Glutamatergic neuron (in vitro differentiated cells): ENCODE data around the gene S1PR4. TPM values are rescaled to one million over a fixed set of nuclear protein-coding genes. Genes with fewer than 3 reads are reported as not detected.
"Not testable (repeated sequence)": the region's sequence is repeated elsewhere in the genome, so short reads cannot be mapped to it uniquely, and the experiment has no call there.

Source experiments
- DNase-seq: peaks from one replicate; pipeline ENCODE4 v3.0.0; 2022
- H3K27ac Mint-ChIP-seq: one replicate; pipeline ENCODE4 v1.8.0; 2020; ENCODE audit warnings: mild to moderate bottlenecking, mixed read lengths, inconsistent platforms; ENCODE audit not compliant: unreplicated experiment
- H3K27me3 Mint-ChIP-seq: one replicate; pipeline ENCODE4 v1.8.0; 2020; ENCODE audit warnings: mild to moderate bottlenecking, moderate library complexity, mixed read lengths, inconsistent platforms; ENCODE audit not compliant: unreplicated experiment
- H3K36me3 Mint-ChIP-seq: one replicate; pipeline ENCODE4 v1.8.0; 2020; ENCODE audit warnings: mild to moderate bottlenecking, mixed read lengths, inconsistent platforms; ENCODE audit not compliant: unreplicated experiment
- H3K4me1 Mint-ChIP-seq: one replicate; pipeline ENCODE4 v1.8.0; 2020; ENCODE audit warnings: mild to moderate bottlenecking, low read depth, mixed read lengths, inconsistent platforms; ENCODE audit not compliant: unreplicated experiment
- H3K4me3 Mint-ChIP-seq: one replicate; pipeline ENCODE4 v1.8.0; 2020; ENCODE audit warnings: mild to moderate bottlenecking, mixed read lengths, inconsistent platforms; ENCODE audit not compliant: unreplicated experiment
- H3K9me3 Mint-ChIP-seq: one replicate; pipeline ENCODE4 v1.8.0; 2020; ENCODE audit warnings: mild to moderate bottlenecking, moderate library complexity, mixed read lengths, inconsistent platforms; ENCODE audit not compliant: unreplicated experiment
- total RNA-seq: library from RNA; stranded (reverse); fragmentation: NEBNext Ultra II Directional; extraction: Animal tissue kit (Norgen Biotek cat#: 25700); gene quantifications from one replicate; pipeline ENCODE4 v1.2.1, GENCODE V29; 2021; ENCODE audit not compliant: unreplicated experiment
- TF ChIP-seq, protein P1 (sequence below): fragments of 200-600 bp; sonication (generic); IDR thresholded peaks from one replicate; pipeline ENCODE4 v1.5.0; 2021; ENCODE audit not compliant: partially characterized antibody, unreplicated experiment

S1PR4 gene
- total RNA-seq, 1 donor from 2014 or later: not detected

DNA sequence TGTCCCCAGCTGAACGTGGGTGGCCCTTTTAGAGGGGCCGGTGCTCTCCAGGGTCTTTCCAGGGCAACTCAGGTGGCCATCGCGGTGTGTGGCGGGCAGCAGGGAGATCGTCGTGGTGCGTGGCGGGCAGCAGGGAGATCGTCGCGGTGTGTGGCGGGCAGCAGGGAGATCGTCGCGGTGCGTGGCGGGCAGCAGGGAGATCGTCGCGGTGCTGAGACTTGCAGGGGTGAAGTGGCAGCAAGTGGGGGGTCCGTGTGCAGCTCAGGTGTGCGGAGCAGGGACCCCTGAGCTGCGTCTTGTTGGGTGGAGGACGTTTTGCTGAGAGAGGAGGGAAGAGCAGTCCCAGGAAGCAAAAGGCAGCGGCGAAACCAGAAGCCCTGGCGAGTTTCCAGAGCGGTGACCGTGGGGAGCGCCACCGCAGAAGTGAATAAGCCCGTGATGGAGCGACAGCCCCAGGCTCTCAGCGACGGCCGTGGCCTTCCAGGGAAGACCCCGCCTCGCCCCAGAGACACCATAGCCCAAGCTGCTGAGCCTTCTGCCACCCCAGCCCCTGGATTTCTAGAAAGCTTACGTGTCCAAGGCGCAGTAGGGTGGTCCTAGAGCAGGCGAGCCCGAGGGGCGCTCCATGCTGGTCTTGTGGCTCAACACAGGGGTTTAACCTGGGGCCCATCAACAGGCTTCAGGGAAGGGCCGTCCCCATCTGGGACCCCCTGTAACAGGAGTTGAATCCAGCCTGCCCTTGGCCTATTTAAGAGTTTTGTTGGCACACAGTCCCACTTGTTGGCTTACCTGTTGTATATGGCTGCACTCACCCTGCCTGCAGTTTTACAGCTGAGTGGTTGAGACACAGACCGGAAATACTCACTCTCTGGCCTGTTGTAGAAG is 12.6 kb downstream of the S1PR4 start:
- Mint-ChIP-seq H3K27ac (peak overlapping the region; percentile 20), H3K27me3 (peaks cover 10% of the 10 kb centered on the region), H3K4me3 (no peak overlapping the region), H3K4me1 (peaks cover 11% of the 10 kb centered on the region), H3K9me3 (peaks cover 3% of the 10 kb centered on the region), H3K36me3 (no peaks in the 10 kb centered on the region)
- no peak for DNase-seq
- TF ChIP-seq, protein P1, sequence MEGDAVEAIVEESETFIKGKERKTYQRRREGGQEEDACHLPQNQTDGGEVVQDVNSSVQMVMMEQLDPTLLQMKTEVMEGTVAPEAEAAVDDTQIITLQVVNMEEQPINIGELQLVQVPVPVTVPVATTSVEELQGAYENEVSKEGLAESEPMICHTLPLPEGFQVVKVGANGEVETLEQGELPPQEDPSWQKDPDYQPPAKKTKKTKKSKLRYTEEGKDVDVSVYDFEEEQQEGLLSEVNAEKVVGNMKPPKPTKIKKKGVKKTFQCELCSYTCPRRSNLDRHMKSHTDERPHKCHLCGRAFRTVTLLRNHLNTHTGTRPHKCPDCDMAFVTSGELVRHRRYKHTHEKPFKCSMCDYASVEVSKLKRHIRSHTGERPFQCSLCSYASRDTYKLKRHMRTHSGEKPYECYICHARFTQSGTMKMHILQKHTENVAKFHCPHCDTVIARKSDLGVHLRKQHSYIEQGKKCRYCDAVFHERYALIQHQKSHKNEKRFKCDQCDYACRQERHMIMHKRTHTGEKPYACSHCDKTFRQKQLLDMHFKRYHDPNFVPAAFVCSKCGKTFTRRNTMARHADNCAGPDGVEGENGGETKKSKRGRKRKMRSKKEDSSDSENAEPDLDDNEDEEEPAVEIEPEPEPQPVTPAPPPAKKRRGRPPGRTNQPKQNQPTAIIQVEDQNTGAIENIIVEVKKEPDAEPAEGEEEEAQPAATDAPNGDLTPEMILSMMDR: no peak

GRCh38 chr19:3191806-3192104 is 13.2 kb downstream of the S1PR4 start:
- not testable (repeated sequence) for H3K4me1 Mint-ChIP-seq, H3K4me3 Mint-ChIP-seq, H3K36me3 Mint-ChIP-seq, H3K27ac Mint-ChIP-seq, DNase-seq, H3K27me3 Mint-ChIP-seq, H3K9me3 Mint-ChIP-seq

DNA sequence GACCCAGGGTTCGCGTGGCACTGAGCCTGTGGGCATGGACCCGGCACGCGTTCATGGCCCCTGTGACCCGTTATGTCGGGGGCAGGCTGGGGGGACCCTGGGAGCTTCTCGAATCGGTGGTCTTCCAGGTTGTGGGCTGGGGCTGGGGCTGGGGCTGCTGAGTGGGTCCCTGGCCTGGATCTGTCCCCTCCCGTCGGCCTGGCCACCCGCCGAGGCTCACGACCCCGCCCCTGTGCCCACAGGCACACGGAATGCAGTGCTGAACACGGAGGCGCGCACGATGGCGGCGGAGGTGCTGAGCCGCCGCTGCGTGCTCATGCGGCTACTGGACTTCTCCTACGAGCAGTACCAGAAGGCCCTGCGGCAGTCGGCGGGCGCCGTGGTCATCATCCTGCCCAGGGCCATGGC is 13.7 kb downstream of the S1PR4 start:
- no peak for DNase-seq
- TF ChIP-seq, protein P1: no peak
- Mint-ChIP-seq H3K4me1 (peaks cover 4% of the 10 kb centered on the region), H3K9me3 (peaks cover 3% of the 10 kb centered on the region), H3K4me3 (no peak overlapping the region), H3K27ac (no peak overlapping the region), H3K27me3 (peaks cover 3% of the 10 kb centered on the region), H3K36me3 (no peaks in the 10 kb centered on the region)

- no peaks in the 10 kb centered on the region for H3K36me3 Mint-ChIP-seq
Observed at GRCh38 chr19:3192684-3193083, 14.1 kb downstream of the S1PR4 start.

GRCh38 chr19:3193256-3194105 is 14.9 kb downstream of the S1PR4 start:
- TF ChIP-seq, protein P1: no peak
- H3K9me3 Mint-ChIP-seq: no peaks in the 10 kb centered on the region
- no peak overlapping the region for H3K27ac Mint-ChIP-seq
- no peak overlapping the region for H3K4me3 Mint-ChIP-seq
- H3K4me1 Mint-ChIP-seq: peaks cover 2% of the 10 kb centered on the region
- H3K36me3 Mint-ChIP-seq: no peaks in the 10 kb centered on the region
- no peak for DNase-seq
- H3K27me3 Mint-ChIP-seq: peaks cover 5% of the 10 kb centered on the region

More at GRCh38 chr19:3192684-3193083, 14.1 kb downstream of the S1PR4 start:
- H3K27ac Mint-ChIP-seq: no peak overlapping the region
- H3K27me3 Mint-ChIP-seq: peaks cover 3% of the 10 kb centered on the region
- TF ChIP-seq, protein P1: no peak
- peaks cover 2% of the 10 kb centered on the region for H3K4me1 Mint-ChIP-seq
- peaks cover 3% of the 10 kb centered on the region for H3K9me3 Mint-ChIP-seq
- no peak for DNase-seq
- no peak overlapping the region for H3K4me3 Mint-ChIP-seq
